GM21529 (cell line): Measurements from ENCODE around the gene HAS3.
"Not testable (repeated sequence)": the region's sequence is repeated elsewhere in the genome, so short reads cannot be mapped to it uniquely, and the experiment has no call there.

Source experiments
- ATAC-seq: cut with Tn5 transposase; IDR thresholded peaks from one replicate; pipeline ENCODE4 v1.9.1; 2021; ENCODE audit not compliant: unreplicated experiment

The HAS3 gene

DNA sequence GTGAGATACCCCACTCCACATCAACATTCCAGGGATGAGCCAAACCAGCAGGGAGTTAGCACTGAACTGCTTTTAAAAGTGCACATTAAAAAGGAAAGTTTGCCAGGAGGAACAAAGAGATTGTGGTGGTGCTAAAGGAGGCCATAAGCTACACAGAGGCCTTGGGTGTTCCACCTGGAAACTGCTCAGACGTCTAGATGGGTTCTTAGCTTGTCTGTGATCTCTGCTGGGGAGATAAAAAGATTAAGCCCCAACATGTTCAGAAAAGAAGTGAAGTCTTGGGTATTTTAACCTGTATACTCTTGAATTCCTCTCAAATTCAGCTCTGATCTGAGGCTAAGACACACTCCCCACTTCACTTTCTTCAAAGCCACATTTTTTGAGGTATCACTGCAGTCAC, 10.4 kb downstream of the HAS3 start:
- no peak for ATAC-seq

DNA sequence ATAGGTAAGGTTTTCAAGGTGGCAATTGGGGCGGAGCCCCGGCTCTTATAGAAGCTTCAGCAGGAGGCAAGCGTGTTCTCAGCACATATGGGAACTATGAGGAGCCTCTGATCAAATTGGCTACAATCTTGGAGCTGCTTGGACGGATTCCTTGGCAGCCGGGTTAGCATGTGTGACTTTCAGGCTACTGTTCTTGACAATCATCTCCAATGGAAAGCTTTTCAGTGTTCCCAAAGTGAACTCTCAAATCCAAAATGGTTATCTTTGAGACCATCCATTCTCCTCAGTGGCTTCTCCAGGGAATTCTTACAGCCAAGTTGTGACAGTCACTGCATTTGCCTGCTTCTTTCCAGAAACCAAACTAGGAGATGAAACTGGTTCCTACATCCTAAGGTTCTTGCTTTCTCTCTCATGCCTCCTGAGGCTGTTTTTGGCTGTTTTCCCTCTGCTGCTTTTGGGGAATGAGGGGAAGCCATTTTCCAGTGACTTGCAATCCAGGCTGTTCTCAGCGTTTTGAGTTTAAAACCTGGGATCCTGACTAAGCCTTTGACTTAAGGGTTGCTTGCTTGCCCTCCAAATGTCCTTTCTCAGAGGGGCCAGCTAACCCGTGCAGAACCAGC, 10.9 kb downstream of the HAS3 start:
- no peak for ATAC-seq

DNA sequence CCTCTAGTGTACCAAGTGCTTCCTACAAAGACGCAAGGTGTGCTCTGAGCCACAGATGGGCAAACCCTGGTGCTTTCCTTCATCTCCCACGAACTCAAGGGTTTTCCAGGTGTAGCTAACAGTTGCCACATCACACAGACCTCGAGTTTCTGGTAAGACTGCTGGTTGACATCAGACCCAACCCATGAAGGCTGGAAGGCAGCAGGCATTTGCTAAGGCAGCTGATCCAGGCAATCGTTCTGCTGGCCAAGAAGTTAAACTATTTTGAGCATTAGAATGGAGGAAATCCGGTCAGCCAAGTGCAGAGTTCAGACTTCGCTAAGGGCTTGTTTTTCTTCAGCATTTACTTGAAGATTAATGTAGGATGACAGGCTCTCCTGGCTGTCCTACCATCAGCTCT, 11.5 kb downstream of the HAS3 start:
- ATAC-seq = no peak

DNA sequence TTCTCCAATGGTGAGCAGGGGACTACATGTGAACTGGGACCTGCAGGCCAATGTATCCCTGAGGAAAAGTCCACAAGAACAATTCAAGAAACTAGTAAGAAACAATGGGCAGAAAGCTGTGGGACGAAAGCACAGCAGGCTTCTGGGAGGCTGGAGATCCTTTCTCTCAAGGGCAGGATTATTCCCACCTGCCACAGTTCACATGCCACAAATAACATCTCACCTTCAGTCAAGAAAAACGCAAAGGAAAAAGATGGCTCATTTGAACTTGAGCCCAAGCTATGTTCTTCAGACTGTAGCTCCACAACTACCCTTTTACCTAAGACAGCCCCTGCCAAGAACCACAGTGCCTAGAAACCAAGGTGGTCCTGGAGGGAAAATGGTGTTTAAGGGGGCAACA, 13.0 kb downstream of the HAS3 start:
- ATAC-seq = no peak

- no peak for ATAC-seq
Measured at GRCh38 chr16:69118994-69119393, 13.5 kb downstream of the HAS3 start.

GRCh38 chr16:69119536-69119935, 14.1 kb downstream of the HAS3 start:
- ATAC-seq = no peak

DNA sequence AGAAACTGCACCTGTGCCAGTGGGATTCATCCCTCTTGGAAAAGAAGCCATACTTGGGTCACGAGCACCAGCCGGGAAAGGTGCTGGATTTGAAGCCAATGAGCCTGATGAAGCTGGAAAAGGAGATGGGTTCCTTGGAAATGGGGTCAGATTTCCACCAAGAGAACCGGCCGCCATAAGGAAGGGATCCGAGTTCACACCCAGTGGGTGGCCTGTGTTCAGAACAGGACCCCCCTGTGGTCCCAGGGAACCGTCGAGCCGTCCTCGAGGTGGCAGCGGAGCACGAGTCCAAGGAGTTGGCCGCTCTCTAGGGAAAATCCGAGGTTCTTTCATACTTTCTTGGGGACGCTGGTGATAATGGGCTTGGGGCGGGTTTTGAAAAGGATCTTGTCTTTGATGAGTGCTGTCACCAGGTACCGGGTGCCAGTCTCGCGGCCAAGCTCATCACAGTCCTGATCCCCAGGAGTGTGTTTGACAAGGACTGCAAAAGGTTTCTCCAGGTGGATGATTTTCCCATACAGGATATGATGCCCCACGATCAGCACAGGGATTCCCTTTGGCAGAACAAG, 14.7 kb downstream of the HAS3 start:
- no peak for ATAC-seq

- no peak for ATAC-seq
Measured at GRCh38 chr16:69123910-69124309, 18.5 kb downstream of the HAS3 start.

DNA sequence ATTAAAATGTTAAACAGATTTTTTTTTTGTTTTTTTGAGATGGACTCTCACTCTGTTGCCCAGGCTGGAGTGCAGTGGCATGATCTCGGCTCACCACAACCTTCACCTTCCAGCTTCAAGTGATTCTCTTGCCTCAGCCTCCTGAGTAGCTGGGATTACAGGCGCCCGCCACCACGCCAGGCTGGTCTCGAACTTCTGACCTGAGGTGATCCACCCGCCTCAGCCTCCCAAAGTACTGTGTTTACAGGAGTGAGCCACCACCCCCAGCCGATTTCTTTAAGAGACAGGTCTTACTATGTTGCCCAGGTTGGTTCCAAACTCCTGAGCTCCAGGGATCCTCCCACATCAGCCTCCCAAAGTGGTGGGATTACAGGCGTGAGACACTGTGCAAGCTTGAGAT, 19.0 kb downstream of the HAS3 start:
- not testable (repeated sequence) for ATAC-seq

DNA sequence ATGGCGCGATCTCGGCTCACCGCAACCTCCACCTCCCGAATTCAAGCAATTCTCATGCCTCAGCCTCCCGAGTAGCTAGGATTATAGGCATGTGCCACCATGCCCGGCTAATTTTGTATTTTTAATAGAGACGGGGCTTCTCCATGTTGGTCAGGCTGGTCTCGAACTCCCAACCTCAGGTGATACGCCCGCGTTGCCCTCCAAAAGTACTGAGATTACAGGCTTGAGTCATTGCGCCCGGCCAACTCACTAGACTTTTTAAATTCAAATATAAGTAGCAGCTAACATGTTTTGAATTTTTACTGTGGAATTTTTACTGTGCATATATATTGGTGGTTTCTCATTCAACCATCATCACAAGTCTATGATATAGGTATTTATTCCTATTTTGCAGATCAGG, 19.5 kb downstream of the HAS3 start:
- ATAC-seq = not testable (repeated sequence)

- no peak for ATAC-seq
Measured at GRCh38 chr16:69126221-69126620, 20.8 kb downstream of the HAS3 start.

DNA sequence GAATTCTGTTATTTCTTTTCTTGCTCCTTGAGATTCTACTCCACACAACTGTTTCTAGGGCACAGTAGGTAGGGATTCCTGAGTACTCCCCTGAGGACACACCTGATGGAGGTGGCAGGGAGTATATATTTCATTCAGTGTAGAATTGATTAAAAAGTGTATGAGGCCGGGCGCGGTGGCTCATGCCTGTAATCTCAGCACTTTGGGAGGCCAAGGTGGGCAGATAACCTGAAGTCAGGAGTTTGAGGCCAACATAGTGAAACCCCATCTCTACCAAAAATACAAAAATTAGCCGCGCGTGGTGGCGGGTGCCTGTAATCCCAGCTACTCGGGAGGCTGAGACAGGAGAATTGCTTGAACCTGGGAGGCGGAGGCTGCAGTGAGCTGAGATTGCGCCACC, 21.3 kb downstream of the HAS3 start:
- not testable (repeated sequence) for ATAC-seq

- ATAC-seq = no peak
Measured at GRCh38 chr16:69127966-69128510, 22.6 kb downstream of the HAS3 start.

GRCh38 chr16:69130461-69130860, 25.0 kb downstream of the HAS3 start:
- ATAC-seq = no peak

GRCh38 chr16:69131167-69131838, 25.9 kb downstream of the HAS3 start:
- no peak for ATAC-seq

DNA sequence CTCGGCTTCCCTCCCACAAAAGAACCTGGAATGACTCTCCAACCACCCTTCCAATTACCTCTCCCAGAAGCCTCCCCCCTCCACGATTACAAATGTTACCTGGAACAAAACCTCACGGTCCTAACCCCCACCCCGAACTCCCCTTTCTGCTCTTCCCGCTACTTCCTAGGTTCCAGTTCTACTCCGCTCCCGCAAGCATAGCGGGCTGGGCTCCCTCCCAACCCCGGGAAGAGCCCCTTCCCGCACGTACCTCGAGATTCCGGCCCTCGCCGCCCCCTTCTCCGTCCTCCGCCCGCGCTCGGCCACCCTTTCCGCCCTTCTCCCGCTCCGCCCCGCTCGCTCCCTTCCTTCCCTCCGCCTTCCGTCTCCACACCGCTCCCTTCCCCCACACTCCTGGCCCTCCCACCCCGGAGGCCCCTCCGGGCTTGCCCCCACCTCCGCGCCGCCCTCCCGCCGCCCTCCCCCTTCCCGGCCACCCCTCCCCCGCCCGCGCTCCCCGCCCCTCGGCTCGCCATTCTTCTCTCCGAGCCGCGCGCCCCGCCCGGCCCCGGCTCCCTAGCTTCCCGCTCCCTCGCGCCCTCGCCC, 26.5 kb downstream of the HAS3 start:
- ATAC-seq = peak; percentile 42

- ATAC-seq = peak; percentile 89
Measured at GRCh38 chr16:69132424-69133252, 27.2 kb downstream of the HAS3 start, which contains the start of the genes CHTF8 and UTP4. CHTF8 (minus strand) TSS chr16:69132588; CDS start chr16:69121458, 11,130 bp downstream. UTP4 (plus strand) TSS chr16:69132649; CDS start chr16:69133460, 811 bp downstream.

DNA sequence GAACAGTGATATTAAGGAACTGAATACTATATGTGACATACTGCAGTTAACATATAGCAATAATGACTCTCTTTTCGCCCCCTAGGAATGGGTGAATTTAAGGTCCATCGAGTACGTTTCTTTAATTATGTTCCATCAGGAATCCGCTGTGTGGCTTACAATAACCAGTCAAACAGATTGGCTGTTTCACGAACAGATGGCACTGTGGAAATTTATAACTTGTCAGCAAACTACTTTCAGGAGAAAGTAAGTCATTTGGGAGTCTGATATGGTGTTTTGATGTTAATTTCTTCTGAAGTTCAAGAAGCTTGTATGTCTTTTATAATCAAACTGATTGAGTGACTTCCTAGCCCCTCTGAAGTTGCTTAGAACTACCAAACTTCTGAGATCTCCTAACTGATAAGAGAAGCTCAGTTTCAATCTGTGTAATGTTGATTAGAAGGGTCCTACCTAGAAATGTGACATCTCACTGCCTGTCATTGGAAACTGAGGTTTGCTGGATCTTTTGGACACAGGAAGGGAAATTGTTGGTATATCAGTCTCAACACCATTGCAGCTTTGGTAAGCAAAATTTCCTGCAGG, 28.0 kb downstream of the HAS3 start:
- no peak for ATAC-seq

DNA sequence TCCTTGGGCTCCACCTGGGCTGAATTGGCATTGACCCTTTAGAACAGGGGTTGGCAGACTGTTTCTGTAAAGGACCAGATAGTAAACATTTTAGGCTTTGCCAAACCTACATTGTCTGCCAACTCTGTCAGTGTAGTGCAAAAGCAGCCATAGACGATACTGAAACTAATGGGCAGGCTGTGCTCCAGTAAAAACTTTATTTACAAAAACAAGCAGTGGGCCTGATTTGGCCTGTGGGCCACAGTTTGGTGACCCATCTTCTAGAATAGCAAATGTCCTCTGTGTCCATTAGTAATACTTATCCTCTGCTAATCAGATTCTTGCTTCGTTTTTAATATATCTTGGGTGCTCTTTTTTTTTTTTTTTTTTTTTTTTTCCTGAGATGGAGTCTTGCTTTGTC, 33.2 kb downstream of the HAS3 start:
- ATAC-seq = no peak

DNA sequence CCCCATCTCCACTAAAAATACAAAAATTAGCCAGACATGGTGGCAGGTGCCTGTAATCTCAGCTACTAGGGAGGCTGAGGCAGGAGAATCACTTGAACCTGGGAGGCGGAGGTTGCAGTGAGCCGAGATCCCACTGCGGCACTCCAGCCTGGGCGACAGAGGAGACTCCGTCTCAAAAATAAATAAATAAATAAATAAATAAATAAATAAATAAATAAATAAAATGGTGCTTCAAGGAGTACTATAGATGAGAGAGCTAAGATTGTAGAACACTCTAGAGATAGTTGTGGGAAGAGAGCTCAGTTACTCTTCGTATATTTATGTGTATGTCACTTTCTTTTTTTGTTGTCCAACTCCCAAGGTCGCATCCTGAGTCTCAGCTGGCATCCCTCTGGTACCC, 34.0 kb downstream of the HAS3 start:
- ATAC-seq = not testable (repeated sequence)
